OCI-LY7 (cell line): Measurements from ENCODE around the gene VPS13D.

Source experiments
- EZH2phosphoT487 ChIP-seq: fragments of 200-600 bp; sonication (generic); IDR thresholded peaks from 2 replicates; pipeline ENCODE4 v1.6.1; 2018; ENCODE audit warnings: low read depth, borderline replicate concordance, mild to moderate bottlenecking, mixed run types, antibody characterized with exemption, low read length, moderate library complexity, mixed read lengths
- TF ChIP-seq, protein P1 (sequence below): fragments of 200-600 bp; sonication (generic); conservative IDR thresholded peaks from 2 replicates; pipeline ENCODE4 v1.5.1; 2014; ENCODE audit warnings: mild to moderate bottlenecking, antibody characterized with exemption, low read length, moderate library complexity, mixed read lengths

DNA sequence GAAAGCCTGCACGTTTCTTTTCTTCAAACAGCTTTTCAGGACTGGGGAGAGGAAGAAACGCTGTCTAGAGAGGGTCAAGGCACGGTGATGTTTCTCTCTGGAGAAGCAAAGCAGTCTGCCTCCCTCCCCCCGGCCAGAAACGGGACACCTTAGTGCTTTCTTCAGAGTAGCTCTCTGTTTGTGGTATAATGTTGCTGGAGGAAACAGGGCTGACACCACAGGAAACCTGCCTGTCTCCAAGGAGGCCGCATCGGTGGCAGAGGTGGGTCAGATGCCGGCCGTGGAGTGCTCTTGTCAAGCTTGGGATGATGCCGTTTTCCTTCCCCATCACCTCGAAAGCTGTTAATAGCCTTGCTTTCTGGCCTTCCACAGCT, 248.8 kb downstream of the VPS13D start:
- TF ChIP-seq, protein P1, sequence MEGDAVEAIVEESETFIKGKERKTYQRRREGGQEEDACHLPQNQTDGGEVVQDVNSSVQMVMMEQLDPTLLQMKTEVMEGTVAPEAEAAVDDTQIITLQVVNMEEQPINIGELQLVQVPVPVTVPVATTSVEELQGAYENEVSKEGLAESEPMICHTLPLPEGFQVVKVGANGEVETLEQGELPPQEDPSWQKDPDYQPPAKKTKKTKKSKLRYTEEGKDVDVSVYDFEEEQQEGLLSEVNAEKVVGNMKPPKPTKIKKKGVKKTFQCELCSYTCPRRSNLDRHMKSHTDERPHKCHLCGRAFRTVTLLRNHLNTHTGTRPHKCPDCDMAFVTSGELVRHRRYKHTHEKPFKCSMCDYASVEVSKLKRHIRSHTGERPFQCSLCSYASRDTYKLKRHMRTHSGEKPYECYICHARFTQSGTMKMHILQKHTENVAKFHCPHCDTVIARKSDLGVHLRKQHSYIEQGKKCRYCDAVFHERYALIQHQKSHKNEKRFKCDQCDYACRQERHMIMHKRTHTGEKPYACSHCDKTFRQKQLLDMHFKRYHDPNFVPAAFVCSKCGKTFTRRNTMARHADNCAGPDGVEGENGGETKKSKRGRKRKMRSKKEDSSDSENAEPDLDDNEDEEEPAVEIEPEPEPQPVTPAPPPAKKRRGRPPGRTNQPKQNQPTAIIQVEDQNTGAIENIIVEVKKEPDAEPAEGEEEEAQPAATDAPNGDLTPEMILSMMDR = no peak
- TF ChIP-seq EZH2phosphoT487 = no peak
